GM19239 (cell line): Measurements from ENCODE around the gene RASA2.
"Not testable (repeated sequence)": the region's sequence is repeated elsewhere in the genome, so short reads cannot be mapped to it uniquely, and the experiment has no call there.

ENCODE experiments used
- DNase-seq: peaks from one replicate; pipeline ENCODE4 v3.0.0; 2011; ENCODE audit warnings: low spot score; ENCODE audit not compliant: insufficient read length
- FAIRE-seq: peaks from 2 replicates; lab custom pipeline; 2011; peaks lifted over from hg19 to GRCh38; lab: Jason Lieb, UNC

RASA2 gene

GRCh38 chr3:141628334-141628733 lies 141.5 kb downstream of the RASA2 start:
- not testable (repeated sequence) for FAIRE-seq, DNase-seq

- not testable (repeated sequence) for DNase-seq, FAIRE-seq
Measured at GRCh38 chr3:141628868-141629441, 142.1 kb downstream of the RASA2 start.

GRCh38 chr3:141629976-141630375 lies 143.1 kb downstream of the RASA2 start:
- DNase-seq = no peak
- FAIRE-seq = no peak

GRCh38 chr3:141632779-141633374 lies 146.1 kb downstream of the RASA2 start:
- no peak for FAIRE-seq
- DNase-seq = no peak

GRCh38 chr3:141642215-141642614 lies 155.4 kb downstream of the RASA2 start:
- DNase-seq = no peak
- FAIRE-seq = no peak

GRCh38 chr3:141643391-141643790 lies 156.6 kb downstream of the RASA2 start:
- FAIRE-seq (no peak), DNase-seq (no peak)

GRCh38 chr3:141643796-141644195 lies 157.0 kb downstream of the RASA2 start:
- DNase-seq (no peak), FAIRE-seq (no peak)

GRCh38 chr3:141644931-141645330 lies 158.1 kb downstream of the RASA2 start:
- DNase-seq = peak; percentile 58

GRCh38 chr3:141646760-141647561 lies 160.1 kb downstream of the RASA2 start:
- DNase-seq (no peak), FAIRE-seq (no peak)

More at GRCh38 chr3:141644931-141645330, 158.1 kb downstream of the RASA2 start:
- FAIRE-seq = peak; percentile 68

GRCh38 chr3:141647562-141647915 lies 160.7 kb downstream of the RASA2 start:
- FAIRE-seq = no peak
- DNase-seq = no peak

- DNase-seq = no peak
- no peak for FAIRE-seq
Measured at GRCh38 chr3:141648055-141648910, 161.5 kb downstream of the RASA2 start.

GRCh38 chr3:141649871-141650270 lies 163.0 kb downstream of the RASA2 start:
- no peak for FAIRE-seq
- DNase-seq = no peak

- FAIRE-seq (no peak), DNase-seq (no peak)
Measured at GRCh38 chr3:141650783-141651182, 164.0 kb downstream of the RASA2 start.

GRCh38 chr3:141651409-141651808 lies 164.6 kb downstream of the RASA2 start:
- no peak for FAIRE-seq
- DNase-seq = no peak

GRCh38 chr3:141652349-141652748 lies 165.5 kb downstream of the RASA2 start:
- FAIRE-seq = no peak

GRCh38 chr3:141653847-141654246 lies 167.0 kb downstream of the RASA2 start:
- DNase-seq = no peak
- FAIRE-seq = no peak

More at GRCh38 chr3:141652349-141652748, 165.5 kb downstream of the RASA2 start:
- no peak for DNase-seq

GRCh38 chr3:141655801-141656200 lies 169.0 kb downstream of the RASA2 start:
- DNase-seq (no peak), FAIRE-seq (no peak)

- no peak for DNase-seq
- no peak for FAIRE-seq
Measured at GRCh38 chr3:141656771-141657170, 169.9 kb downstream of the RASA2 start.

- FAIRE-seq (no peak), DNase-seq (no peak)
Measured at GRCh38 chr3:141657516-141657915, 170.7 kb downstream of the RASA2 start.

GRCh38 chr3:141659821-141660613 lies 173.2 kb downstream of the RASA2 start:
- DNase-seq (no peak), FAIRE-seq (no peak)
